ENCODE results near the gene CCDC51. TPM values are rescaled to one million over a fixed set of nuclear protein-coding genes. Genes with fewer than 3 reads are reported as not detected.

Gene CCDC51
- total and polyA plus RNA-seq, 2 of the 13 experiments (the other 11 are each of a cell fraction or from before 2014, with no cell fraction given): 18.1 to 29.4 TPM

- TF ChIP-seq ARID5B (CRISPR knock-in tag; IDR thresholded peaks at IDR 0.05) (0 out of 2 replicates have a peak, but pooled peaks have one; percentile 33), PHB2 (IDR thresholded peaks at IDR 0.05; ENCODE audit: partially characterized antibody) (no peak), ZNF615 (CRISPR knock-in tag; IDR thresholded peaks at IDR 0.05; ENCODE audit: borderline replicate concordance) (no peak), ZBTB8A (CRISPR knock-in tag; IDR thresholded peaks at IDR 0.05; ENCODE audit: borderline replicate concordance, low read depth) (no peak), FOXA3 (CRISPR knock-in tag; IDR thresholded peaks at IDR 0.05) (no peak), ZNF331 (CRISPR knock-in tag; IDR thresholded peaks at IDR 0.05) (peak; percentile 54; the same call in 1 of the 2 replicates), PPARG (CRISPR knock-in tag; conservative IDR thresholded peaks at IDR 0.05) (0 out of 2 replicates have a peak, but pooled peaks have one; percentile 40), PHF8 (CRISPR knock-in tag; IDR thresholded peaks at IDR 0.05) (peak; percentile 42; the same call in 1 of the 2 replicates), MTA1 (CRISPR knock-in tag; IDR thresholded peaks at IDR 0.05; ENCODE audit: borderline replicate concordance) (no peak), KDM5A (IDR thresholded peaks at IDR 0.05; ENCODE audit: borderline replicate concordance, low read length) (no peak), ZNF367 (CRISPR knock-in tag; IDR thresholded peaks at IDR 0.05; ENCODE audit: borderline replicate concordance) (no peak), ZNF543 (CRISPR knock-in tag; IDR thresholded peaks at IDR 0.05) (no peak), RORA (CRISPR knock-in tag; IDR thresholded peaks at IDR 0.05) (no peak)
- TF ChIP-seq, protein P1, sequence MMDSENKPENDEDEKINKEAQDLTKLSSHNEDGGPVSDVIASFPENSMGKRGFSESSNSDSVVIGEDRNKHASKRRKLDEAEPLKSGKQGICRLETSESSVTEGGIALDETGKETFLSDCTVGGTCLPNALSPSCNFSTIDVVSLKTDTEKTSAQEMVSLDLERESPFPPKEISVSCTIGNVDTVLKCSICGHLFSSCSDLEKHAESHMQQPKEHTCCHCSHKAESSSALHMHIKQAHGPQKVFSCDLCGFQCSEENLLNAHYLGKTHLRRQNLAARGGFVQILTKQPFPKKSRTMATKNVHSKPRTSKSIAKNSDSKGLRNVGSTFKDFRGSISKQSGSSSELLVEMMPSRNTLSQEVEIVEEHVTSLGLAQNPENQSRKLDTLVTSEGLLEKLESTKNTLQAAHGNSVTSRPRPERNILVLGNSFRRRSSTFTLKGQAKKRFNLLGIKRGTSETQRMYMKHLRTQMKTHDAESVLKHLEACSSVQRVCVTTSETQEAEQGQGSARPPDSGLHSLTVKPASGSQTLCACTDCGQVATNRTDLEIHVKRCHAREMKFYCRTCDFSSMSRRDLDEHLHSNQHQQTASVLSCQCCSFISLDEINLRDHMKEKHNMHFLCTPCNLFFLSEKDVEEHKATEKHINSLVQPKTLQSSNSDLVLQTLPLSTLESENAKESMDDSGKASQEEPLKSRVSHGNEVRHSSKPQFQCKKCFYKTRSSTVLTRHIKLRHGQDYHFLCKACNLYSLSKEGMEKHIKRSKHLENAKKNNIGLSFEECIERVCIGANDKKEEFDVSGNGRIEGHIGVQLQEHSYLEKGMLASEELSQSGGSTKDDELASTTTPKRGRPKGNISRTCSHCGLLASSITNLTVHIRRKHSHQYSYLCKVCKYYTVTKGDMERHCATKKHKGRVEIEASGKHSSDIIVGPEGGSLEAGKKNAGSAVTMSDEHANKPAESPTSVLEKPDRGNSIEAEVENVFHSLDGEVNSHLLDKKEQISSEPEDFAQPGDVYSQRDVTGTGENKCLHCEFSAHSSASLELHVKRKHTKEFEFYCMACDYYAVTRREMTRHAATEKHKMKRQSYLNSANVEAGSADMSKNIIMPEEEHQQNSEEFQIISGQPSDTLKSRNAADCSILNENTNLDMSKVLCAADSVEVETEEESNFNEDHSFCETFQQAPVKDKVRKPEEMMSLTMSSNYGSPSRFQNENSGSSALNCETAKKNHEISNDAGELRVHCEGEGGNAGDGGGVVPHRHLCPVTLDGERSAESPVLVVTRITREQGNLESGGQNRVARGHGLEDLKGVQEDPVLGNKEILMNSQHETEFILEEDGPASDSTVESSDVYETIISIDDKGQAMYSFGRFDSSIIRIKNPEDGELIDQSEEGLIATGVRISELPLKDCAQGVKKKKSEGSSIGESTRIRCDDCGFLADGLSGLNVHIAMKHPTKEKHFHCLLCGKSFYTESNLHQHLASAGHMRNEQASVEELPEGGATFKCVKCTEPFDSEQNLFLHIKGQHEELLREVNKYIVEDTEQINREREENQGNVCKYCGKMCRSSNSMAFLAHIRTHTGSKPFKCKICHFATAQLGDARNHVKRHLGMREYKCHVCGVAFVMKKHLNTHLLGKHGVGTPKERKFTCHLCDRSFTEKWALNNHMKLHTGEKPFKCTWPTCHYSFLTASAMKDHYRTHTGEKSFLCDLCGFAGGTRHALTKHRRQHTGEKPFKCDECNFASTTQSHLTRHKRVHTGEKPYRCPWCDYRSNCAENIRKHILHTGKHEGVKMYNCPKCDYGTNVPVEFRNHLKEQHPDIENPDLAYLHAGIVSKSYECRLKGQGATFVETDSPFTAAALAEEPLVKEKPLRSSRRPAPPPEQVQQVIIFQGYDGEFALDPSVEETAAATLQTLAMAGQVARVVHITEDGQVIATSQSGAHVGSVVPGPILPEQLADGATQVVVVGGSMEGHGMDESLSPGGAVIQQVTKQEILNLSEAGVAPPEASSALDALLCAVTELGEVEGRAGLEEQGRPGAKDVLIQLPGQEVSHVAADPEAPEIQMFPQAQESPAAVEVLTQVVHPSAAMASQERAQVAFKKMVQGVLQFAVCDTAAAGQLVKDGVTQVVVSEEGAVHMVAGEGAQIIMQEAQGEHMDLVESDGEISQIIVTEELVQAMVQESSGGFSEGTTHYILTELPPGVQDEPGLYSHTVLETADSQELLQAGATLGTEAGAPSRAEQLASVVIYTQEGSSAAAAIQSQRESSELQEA (CRISPR knock-in tag; IDR thresholded peaks at IDR 0.05; ENCODE audit: not compliant biosample characterization): no peak
- TF ChIP-seq, protein P2, sequence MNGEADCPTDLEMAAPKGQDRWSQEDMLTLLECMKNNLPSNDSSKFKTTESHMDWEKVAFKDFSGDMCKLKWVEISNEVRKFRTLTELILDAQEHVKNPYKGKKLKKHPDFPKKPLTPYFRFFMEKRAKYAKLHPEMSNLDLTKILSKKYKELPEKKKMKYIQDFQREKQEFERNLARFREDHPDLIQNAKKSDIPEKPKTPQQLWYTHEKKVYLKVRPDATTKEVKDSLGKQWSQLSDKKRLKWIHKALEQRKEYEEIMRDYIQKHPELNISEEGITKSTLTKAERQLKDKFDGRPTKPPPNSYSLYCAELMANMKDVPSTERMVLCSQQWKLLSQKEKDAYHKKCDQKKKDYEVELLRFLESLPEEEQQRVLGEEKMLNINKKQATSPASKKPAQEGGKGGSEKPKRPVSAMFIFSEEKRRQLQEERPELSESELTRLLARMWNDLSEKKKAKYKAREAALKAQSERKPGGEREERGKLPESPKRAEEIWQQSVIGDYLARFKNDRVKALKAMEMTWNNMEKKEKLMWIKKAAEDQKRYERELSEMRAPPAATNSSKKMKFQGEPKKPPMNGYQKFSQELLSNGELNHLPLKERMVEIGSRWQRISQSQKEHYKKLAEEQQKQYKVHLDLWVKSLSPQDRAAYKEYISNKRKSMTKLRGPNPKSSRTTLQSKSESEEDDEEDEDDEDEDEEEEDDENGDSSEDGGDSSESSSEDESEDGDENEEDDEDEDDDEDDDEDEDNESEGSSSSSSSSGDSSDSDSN (CRISPR knock-in tag; IDR thresholded peaks at IDR 0.05): 0 out of 2 replicates have a peak, but pooled peaks have one; percentile 27
Observed at GRCh38 chr3:48435774-48436476, 4.0 kb downstream of the CCDC51 start (continued).

Measured in HepG2 (cell line).